PFSK-1 (cell line): ENCODE measurements around the gene KCNMA1.

ENCODE experiments used
- FOXP2 ChIP-seq: optimal IDR thresholded peaks from 2 replicates; pipeline ENCODE3; 2011; ENCODE audit warnings: borderline replicate concordance, control low read depth, inconsistent platforms; ENCODE audit not compliant: insufficient read depth; ENCODE audit errors: extremely low read length, extremely low read depth
- POLR2AphosphoS5 ChIP-seq: IDR thresholded peaks from 2 replicates; pipeline ENCODE4 v1.6.1; 2012; ENCODE audit warnings: low read depth, mild to moderate bottlenecking, control low read depth, low read length, moderate library complexity
- SIN3A ChIP-seq: IDR thresholded peaks from 2 replicates; pipeline ENCODE4 v1.6.1; 2012; ENCODE audit warnings: mild to moderate bottlenecking, low read length, moderate library complexity, borderline replicate concordance; ENCODE audit not compliant: insufficient read depth
- TAF1 ChIP-seq: IDR thresholded peaks from 2 replicates; pipeline ENCODE4 v1.6.1; 2012; ENCODE audit warnings: low read length, control low read depth, borderline replicate concordance; ENCODE audit not compliant: insufficient read depth
- TF ChIP-seq, protein P1 (sequence below), 2 experiments: IDR thresholded peaks; 2 replicates each; pipeline versions ENCODE4 v1.6.1 to v1.8.0; 2011 to 2012; ENCODE audit warnings: low read depth in 2 of 2, low read length in 2 of 2, control low read depth in 1 of 2, inconsistent platforms in 1 of 2, mild to moderate bottlenecking in 1 of 2, moderate library complexity in 1 of 2; ENCODE audit not compliant: insufficient read depth in 1 of 2

Gene KCNMA1

DNA sequence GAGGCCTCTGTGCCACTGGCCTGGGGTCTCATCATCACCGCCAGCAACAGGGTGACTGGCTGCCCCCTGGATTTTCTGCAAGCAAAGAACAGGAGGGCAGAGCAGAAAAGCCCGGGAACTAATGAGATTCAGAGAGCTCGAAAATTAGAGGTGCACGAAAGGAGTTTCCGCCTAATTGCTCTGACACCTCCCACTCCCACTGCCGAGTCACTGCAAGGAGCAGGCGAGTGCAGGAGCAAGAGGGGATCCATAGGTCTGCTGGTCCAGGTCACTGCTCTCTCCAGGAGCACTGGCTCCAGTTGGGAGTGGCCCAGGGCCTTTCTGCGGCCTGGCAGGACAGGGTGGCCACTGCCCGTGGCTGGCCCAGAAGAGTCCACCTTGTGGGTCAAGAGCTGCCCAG lies 276.2 kb downstream of the KCNMA1 start:
- no peak for TF ChIP-seq SIN3A
- TF ChIP-seq, protein P1, sequence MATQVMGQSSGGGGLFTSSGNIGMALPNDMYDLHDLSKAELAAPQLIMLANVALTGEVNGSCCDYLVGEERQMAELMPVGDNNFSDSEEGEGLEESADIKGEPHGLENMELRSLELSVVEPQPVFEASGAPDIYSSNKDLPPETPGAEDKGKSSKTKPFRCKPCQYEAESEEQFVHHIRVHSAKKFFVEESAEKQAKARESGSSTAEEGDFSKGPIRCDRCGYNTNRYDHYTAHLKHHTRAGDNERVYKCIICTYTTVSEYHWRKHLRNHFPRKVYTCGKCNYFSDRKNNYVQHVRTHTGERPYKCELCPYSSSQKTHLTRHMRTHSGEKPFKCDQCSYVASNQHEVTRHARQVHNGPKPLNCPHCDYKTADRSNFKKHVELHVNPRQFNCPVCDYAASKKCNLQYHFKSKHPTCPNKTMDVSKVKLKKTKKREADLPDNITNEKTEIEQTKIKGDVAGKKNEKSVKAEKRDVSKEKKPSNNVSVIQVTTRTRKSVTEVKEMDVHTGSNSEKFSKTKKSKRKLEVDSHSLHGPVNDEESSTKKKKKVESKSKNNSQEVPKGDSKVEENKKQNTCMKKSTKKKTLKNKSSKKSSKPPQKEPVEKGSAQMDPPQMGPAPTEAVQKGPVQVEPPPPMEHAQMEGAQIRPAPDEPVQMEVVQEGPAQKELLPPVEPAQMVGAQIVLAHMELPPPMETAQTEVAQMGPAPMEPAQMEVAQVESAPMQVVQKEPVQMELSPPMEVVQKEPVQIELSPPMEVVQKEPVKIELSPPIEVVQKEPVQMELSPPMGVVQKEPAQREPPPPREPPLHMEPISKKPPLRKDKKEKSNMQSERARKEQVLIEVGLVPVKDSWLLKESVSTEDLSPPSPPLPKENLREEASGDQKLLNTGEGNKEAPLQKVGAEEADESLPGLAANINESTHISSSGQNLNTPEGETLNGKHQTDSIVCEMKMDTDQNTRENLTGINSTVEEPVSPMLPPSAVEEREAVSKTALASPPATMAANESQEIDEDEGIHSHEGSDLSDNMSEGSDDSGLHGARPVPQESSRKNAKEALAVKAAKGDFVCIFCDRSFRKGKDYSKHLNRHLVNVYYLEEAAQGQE (IDR thresholded peaks at IDR 0.05; ENCODE audit: insufficient read depth in 1 of 2, low read depth in 2 of 2, low read length in 2 of 2) = no peak
- no peak for TF ChIP-seq TAF1
- TF ChIP-seq FOXP2 = no peak
- no peak for TF ChIP-seq POLR2AphosphoS5

DNA sequence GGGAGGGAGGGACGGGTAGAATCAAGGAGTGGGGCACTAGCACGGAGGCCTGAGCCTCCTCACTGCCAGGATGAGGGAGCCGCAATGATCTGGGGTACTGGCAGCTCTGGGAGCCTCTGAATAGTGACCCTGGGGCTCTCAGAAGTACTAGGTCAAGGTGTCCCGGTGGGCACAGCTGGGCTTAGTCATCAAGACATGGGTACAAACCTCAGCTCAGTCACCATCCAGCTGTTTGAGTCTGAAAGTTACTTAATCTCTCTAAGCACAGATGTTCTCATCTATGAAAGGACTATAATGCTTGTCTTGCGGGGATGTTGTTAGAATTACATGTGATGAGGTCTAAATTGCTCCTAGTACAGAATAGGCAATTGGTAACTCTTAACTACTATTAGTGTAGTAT lies 276.8 kb downstream of the KCNMA1 start:
- TF ChIP-seq TAF1 = no peak
- TF ChIP-seq, protein P1 (IDR thresholded peaks at IDR 0.05; ENCODE audit: insufficient read depth in 1 of 2, low read depth in 2 of 2, low read length in 2 of 2) = no peak
- no peak for TF ChIP-seq POLR2AphosphoS5
- TF ChIP-seq SIN3A = no peak
- no peak for TF ChIP-seq FOXP2

DNA sequence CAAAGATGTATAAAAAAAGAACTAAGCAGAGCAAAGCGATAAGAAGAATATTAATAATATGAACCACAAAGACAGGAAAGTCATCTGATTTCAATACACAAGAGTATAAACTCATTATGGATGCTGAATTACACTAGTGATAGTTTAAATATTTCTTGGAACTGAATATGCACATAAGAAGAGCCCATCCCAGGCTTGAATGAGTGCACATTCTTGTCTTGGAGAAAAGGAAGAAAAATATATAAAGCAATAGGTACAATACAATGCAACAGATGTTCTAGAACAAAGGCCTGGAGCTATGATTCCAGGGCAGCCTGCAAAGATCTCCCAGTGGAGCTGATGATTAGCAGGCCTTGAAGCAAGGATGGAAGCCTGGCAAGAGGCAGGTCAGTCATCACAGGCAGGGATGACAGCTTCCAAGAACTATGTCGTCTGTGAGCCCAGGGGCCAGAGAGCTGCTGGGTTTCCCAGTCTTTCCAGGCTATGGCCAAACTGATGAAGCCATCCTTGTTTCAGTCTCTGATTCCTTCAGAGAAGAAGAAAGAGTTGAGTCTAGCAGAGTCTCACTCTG lies 277.6 kb downstream of the KCNMA1 start:
- no peak for TF ChIP-seq TAF1
- no peak for TF ChIP-seq POLR2AphosphoS5
- TF ChIP-seq SIN3A = no peak
- TF ChIP-seq FOXP2 = no peak
- TF ChIP-seq, protein P1 (IDR thresholded peaks at IDR 0.05; ENCODE audit: insufficient read depth in 1 of 2, low read depth in 2 of 2, low read length in 2 of 2) = no peak

DNA sequence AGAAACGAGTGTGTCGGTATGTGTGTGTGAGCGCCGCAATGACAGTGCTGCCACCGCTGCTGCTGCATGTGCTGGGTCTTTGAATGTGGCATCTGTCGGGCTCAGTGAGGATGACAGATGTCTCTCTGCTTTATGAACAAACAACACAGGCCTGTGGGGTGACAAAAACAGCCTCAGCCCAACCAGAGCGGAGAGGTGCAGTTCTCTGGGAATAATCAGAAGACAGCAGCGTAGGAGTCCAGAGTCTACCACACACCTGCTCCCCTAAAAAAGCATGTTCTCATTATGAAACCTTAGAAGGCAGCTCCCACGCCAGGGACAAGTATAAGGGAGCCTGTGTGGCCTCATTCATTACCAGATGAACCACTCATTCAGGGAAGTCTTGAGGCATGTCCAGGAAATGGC lies 278.3 kb downstream of the KCNMA1 start:
- TF ChIP-seq SIN3A = no peak
- no peak for TF ChIP-seq TAF1
- TF ChIP-seq, protein P1 (IDR thresholded peaks at IDR 0.05; ENCODE audit: insufficient read depth in 1 of 2, low read depth in 2 of 2, low read length in 2 of 2) = no peak
- no peak for TF ChIP-seq FOXP2
- TF ChIP-seq POLR2AphosphoS5 = no peak

DNA sequence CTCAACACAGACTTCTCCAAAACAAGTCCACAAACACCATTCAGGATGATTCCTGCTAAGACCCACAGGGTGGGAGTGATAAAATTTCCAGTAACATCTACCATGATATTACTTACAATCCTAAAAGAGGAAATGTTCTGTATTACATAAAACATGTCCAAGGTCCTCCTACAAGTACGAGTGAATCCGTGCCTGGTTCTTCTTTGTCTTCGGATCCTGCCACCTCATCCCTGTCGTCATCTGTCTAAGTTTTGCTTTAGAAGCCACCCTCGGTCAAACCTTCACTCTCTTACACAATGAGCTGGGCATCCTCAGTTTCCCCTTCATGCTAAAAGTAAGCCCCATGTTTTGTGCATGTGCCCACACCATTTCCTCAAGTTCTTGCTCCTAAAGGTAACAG lies 279.0 kb downstream of the KCNMA1 start:
- TF ChIP-seq TAF1 (no peak), FOXP2 (no peak), POLR2AphosphoS5 (no peak), SIN3A (no peak)
- TF ChIP-seq, protein P1 (IDR thresholded peaks at IDR 0.05; ENCODE audit: insufficient read depth in 1 of 2, low read depth in 2 of 2, low read length in 2 of 2) = no peak
